ENCODE measurements around the gene SAMD4B.

Gene SAMD4B

GRCh38 chr19:39386557-39386956 lies 44.3 kb downstream of the SAMD4B start:
- in situ Hi-C loops (cut with MboI; ENCODE audit: low sequenced_read_pairs) = no loop called here

- in situ Hi-C loops (cut with MboI; ENCODE audit: low sequenced_read_pairs) = no loop called here
Observed at GRCh38 chr19:39388657-39389056, 46.4 kb downstream of the SAMD4B start.

GRCh38 chr19:39389631-39390414 lies 47.6 kb downstream of the SAMD4B start:
- in situ Hi-C loops (cut with MboI; ENCODE audit: low sequenced_read_pairs) = no loop called here

GRCh38 chr19:39390451-39390750 lies 48.2 kb downstream of the SAMD4B start:
- in situ Hi-C loops (cut with MboI; ENCODE audit: low sequenced_read_pairs) = no loop called here

- in situ Hi-C loops (cut with MboI; ENCODE audit: low sequenced_read_pairs) = no loop called here
Observed at GRCh38 chr19:39390751-39391437, 48.7 kb downstream of the SAMD4B start, which contains the start of the genes MED29 and PAF1. Gene MED29 (plus strand): TSS chr19:39391378. CDS start chr19:39391423, 45 bp downstream. Gene PAF1 (minus strand): TSS chr19:39391106. CDS start chr19:39390864, 242 bp downstream.

- in situ Hi-C loops (cut with MboI; ENCODE audit: low sequenced_read_pairs) = no loop called here
Observed at GRCh38 chr19:39397360-39398296, 55.4 kb downstream of the SAMD4B start.

- in situ Hi-C loops (cut with MboI; ENCODE audit: low sequenced_read_pairs) = no loop called here
Observed at GRCh38 chr19:39398297-39398864, 56.2 kb downstream of the SAMD4B start.

GRCh38 chr19:39399668-39400050 lies 57.4 kb downstream of the SAMD4B start:
- in situ Hi-C loops (cut with MboI; ENCODE audit: low sequenced_read_pairs) = no loop called here

GRCh38 chr19:39400061-39400460 lies 57.8 kb downstream of the SAMD4B start:
- in situ Hi-C loops (cut with MboI; ENCODE audit: low sequenced_read_pairs) = no loop called here

GRCh38 chr19:39401070-39401548 lies 58.9 kb downstream of the SAMD4B start:
- in situ Hi-C loops (cut with MboI; ENCODE audit: low sequenced_read_pairs) = no loop called here

- in situ Hi-C loops (cut with MboI; ENCODE audit: low sequenced_read_pairs) = no loop called here
Observed at GRCh38 chr19:39401549-39402345, 59.5 kb downstream of the SAMD4B start.

- in situ Hi-C loops (cut with MboI; ENCODE audit: low sequenced_read_pairs) = no loop called here
Observed at GRCh38 chr19:39402346-39403300, 60.4 kb downstream of the SAMD4B start.

- in situ Hi-C loops (cut with MboI; ENCODE audit: low sequenced_read_pairs) = no loop called here
Observed at GRCh38 chr19:39403331-39404312, 61.4 kb downstream of the SAMD4B start.

GRCh38 chr19:39405261-39405957 lies 63.2 kb downstream of the SAMD4B start:
- in situ Hi-C loops (cut with MboI; ENCODE audit: low sequenced_read_pairs) = no loop called here

- in situ Hi-C loops (cut with MboI; ENCODE audit: low sequenced_read_pairs) = no loop called here
Observed at GRCh38 chr19:39405958-39406655, 63.9 kb downstream of the SAMD4B start.

GRCh38 chr19:39406656-39407409 lies 64.6 kb downstream of the SAMD4B start, which contains the start of gene ZFP36:
Gene ZFP36 (plus strand): TSS chr19:39406847. CDS start chr19:39406905, 58 bp downstream.
- in situ Hi-C loops (cut with MboI; ENCODE audit: low sequenced_read_pairs) = no loop called here

Data from HL-60/S4 treated with phorbol 12-myristate 13-acetate at 8.2 ng/mL for 4 days and 3 days (cell line).